Measurements from ENCODE around the gene SOD2.
"Not testable (repeated sequence)": the region's sequence is repeated elsewhere in the genome, so short reads cannot be mapped to it uniquely, and the experiment has no call there.

The SOD2 gene

GRCh38 chr6:159716247-159717096, 23.4 kb upstream of the SOD2 start:
- no peak for DNase-seq (ENCODE audit: extremely low read depth in 1 of 2, low read depth in 1 of 2)

- DNase-seq (ENCODE audit: extremely low read depth in 1 of 2, low read depth in 1 of 2) = no peak
Observed at GRCh38 chr6:159715605-159716004, 22.6 kb upstream of the SOD2 start.

GRCh38 chr6:159715166-159715565, 22.1 kb upstream of the SOD2 start:
- no peak for DNase-seq (ENCODE audit: extremely low read depth in 1 of 2, low read depth in 1 of 2)

DNA sequence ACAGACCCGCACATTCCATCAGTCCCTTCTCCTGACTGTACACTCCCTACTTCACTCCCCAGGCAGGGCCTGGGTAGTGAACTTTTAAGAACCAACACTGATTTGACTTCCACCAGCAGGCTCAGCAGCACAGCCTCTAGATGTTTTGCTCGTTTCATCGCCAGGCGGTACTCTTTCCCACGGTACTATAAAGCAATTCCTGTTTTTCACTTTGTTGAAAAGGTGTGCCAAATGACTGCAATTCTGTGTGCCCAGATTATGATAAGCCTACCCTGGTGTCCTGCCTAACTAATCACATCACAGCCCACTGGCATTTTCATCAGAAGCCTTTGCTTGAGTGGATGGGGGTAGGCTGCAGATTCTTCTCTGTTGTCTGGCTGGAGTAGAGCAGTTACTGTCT, 21.4 kb upstream of the SOD2 start:
- no peak for DNase-seq (ENCODE audit: extremely low read depth in 1 of 2, low read depth in 1 of 2)

GRCh38 chr6:159713984-159714383, 20.9 kb upstream of the SOD2 start:
- DNase-seq (ENCODE audit: extremely low read depth in 1 of 2, low read depth in 1 of 2) = no peak

- not testable (repeated sequence) for DNase-seq (ENCODE audit: extremely low read depth in 1 of 2, low read depth in 1 of 2)
Observed at GRCh38 chr6:159712389-159712788, 19.3 kb upstream of the SOD2 start.

GRCh38 chr6:159710603-159711002, 17.6 kb upstream of the SOD2 start:
- not testable (repeated sequence) for DNase-seq (ENCODE audit: extremely low read depth in 1 of 2, low read depth in 1 of 2)

- DNase-seq (ENCODE audit: extremely low read depth in 1 of 2, low read depth in 1 of 2) = no peak
Observed at GRCh38 chr6:159701413-159701999, 8.5 kb upstream of the SOD2 start.

GRCh38 chr6:159700970-159701369, 7.9 kb upstream of the SOD2 start:
- no peak for DNase-seq (ENCODE audit: extremely low read depth in 1 of 2, low read depth in 1 of 2)

GRCh38 chr6:159695984-159696383, 2.9 kb upstream of the SOD2 start:
- DNase-seq (ENCODE audit: extremely low read depth in 1 of 2, low read depth in 1 of 2) = no peak

- DNase-seq (ENCODE audit: extremely low read depth in 1 of 2, low read depth in 1 of 2) = peak in 1 of 2 donors; percentile 5
Observed at GRCh38 chr6:159693894-159694545, 979 bp upstream of the SOD2 start.

GRCh38 chr6:159692303-159693127, 526 bp downstream of the SOD2 start:
- peak; percentile 22 to 47 for DNase-seq (ENCODE audit: extremely low read depth in 1 of 2, low read depth in 1 of 2)

- DNase-seq (ENCODE audit: extremely low read depth in 1 of 2, low read depth in 1 of 2) = no peak
Observed at GRCh38 chr6:159691963-159692287, 1.1 kb downstream of the SOD2 start.

- DNase-seq (ENCODE audit: extremely low read depth in 1 of 2, low read depth in 1 of 2) = no peak
Observed at GRCh38 chr6:159691133-159691962, 1.7 kb downstream of the SOD2 start.

GRCh38 chr6:159690135-159690534, 2.9 kb downstream of the SOD2 start:
- DNase-seq (ENCODE audit: extremely low read depth in 1 of 2, low read depth in 1 of 2) = not testable (repeated sequence)

- DNase-seq (ENCODE audit: extremely low read depth in 1 of 2, low read depth in 1 of 2) = no peak
Observed at GRCh38 chr6:159689001-159689400, 4.0 kb downstream of the SOD2 start.

- DNase-seq (ENCODE audit: extremely low read depth in 1 of 2, low read depth in 1 of 2) = no peak
Observed at GRCh38 chr6:159688266-159688905, 4.7 kb downstream of the SOD2 start.

GRCh38 chr6:159687341-159687740, 5.7 kb downstream of the SOD2 start:
- DNase-seq (ENCODE audit: extremely low read depth in 1 of 2, low read depth in 1 of 2) = no peak

DNA sequence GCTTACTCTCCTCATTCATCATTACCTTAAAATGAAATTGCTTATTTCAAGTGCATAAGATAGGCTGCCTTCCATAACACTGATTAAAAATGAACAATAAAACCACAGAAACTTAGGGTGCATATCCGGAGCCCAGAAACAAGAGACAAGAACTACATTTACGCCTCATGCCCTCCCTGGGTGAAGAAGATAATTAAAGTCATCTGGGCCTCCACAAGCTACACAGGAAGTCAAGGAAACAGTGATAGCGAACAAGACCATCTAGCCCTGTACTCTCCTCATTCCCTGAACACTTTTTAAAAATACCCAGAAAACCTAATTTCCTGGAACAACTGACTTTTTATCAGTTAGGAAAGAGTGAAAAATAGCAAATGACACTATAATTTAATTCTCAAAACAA, 6.3 kb downstream of the SOD2 start:
- DNase-seq (ENCODE audit: extremely low read depth in 1 of 2, low read depth in 1 of 2) = no peak

GRCh38 chr6:159686040-159686439, 7.0 kb downstream of the SOD2 start:
- no peak for DNase-seq (ENCODE audit: extremely low read depth in 1 of 2, low read depth in 1 of 2)
